Testis (tissue), 3 donors: Measurements from ENCODE around the gene PLBD2. TPM values are rescaled to one million over a fixed set of nuclear protein-coding genes. Genes with fewer than 3 reads are reported as not detected.

Experiments
- DNase-seq: peaks from one replicate; pipeline ENCODE4 v3.0.0-alpha.2; 2019
- H3K27ac ChIP-seq, 2 donors: fragments of 200-600 bp; sonication (generic); one replicate each; pipeline ENCODE4 v1.5.1; 2019
- H3K27me3 ChIP-seq: fragments of 200-600 bp; sonication (generic); one replicate; pipeline ENCODE4 v1.5.1; 2019
- H3K36me3 ChIP-seq: fragments of 200-600 bp; sonication (generic); one replicate; pipeline ENCODE4 v1.5.1; 2017; ENCODE audit warnings: low read depth; ENCODE audit errors: missing control alignments
- H3K4me1 ChIP-seq: fragments of 200-600 bp; sonication (generic); one replicate; pipeline ENCODE4 v1.5.1; 2019
- H3K4me3 ChIP-seq, 2 donors: fragments of 200-600 bp; sonication (generic); one replicate each; pipeline ENCODE4 v1.5.1; 2017 to 2019
- H3K9me3 ChIP-seq: fragments of 200-600 bp; sonication (generic); one replicate; pipeline ENCODE4 v1.5.1; 2017
- CTCF ChIP-seq, 3 experiments: fragments of 450-650 bp in 2 of 3; fragments of 200-600 bp in 1 of 3; sonication (generic) in 1 of 3; IDR thresholded peaks; one replicate each; pipeline ENCODE4 v1.5.1; 2016 to 2019; ENCODE audit warnings: antibody characterized with exemption in 3 of 3, mild to moderate bottlenecking in 2 of 3, moderate library complexity in 1 of 3
- POLR2A ChIP-seq: fragments of 450-650 bp; IDR thresholded peaks from one replicate; pipeline ENCODE4 v1.6.1; 2017; ENCODE audit warnings: antibody characterized with exemption, mild to moderate bottlenecking, moderate library complexity
- WGBS, 2 donors: methylation state at CpG; one replicate each; pipeline ENCODE4 v1.1.5; 2018; 5-methylcytosine and 5-hydroxymethylcytosine counted together
- intact Hi-C: fragments of 100-400 bp; cut with DNase I; formaldehyde crosslinking; loops from one replicate; pipeline ENCODE4 v1.15.1; 2023; ENCODE audit warnings: low total_unique reads
- polyA plus RNA-seq: library from polyadenylated mRNA; stranded (reverse); fragments of 350-450 nt; fragmentation: Illumina TruSeq; extraction: RNeasy Lipid Tissue Mini Kit (QIAGEN cat#74804); gene quantifications from one replicate; pipeline ENCODE4 v1.2.3, GENCODE V29; 2014; ENCODE audit warnings: low read depth, low replicate concordance; ENCODE audit not compliant: insufficient read depth
- total RNA-seq, 2 donors: library from RNA; depleted of rRNA; stranded (reverse); fragments of >200 nt; gene quantifications; one replicate each; pipeline ENCODE4 v1.2.3, GENCODE V29; 2016

PLBD2 gene
- total and polyA plus RNA-seq, 3 donors from 2014 or later, result 110 to 126 (median 120) TPM

DNA sequence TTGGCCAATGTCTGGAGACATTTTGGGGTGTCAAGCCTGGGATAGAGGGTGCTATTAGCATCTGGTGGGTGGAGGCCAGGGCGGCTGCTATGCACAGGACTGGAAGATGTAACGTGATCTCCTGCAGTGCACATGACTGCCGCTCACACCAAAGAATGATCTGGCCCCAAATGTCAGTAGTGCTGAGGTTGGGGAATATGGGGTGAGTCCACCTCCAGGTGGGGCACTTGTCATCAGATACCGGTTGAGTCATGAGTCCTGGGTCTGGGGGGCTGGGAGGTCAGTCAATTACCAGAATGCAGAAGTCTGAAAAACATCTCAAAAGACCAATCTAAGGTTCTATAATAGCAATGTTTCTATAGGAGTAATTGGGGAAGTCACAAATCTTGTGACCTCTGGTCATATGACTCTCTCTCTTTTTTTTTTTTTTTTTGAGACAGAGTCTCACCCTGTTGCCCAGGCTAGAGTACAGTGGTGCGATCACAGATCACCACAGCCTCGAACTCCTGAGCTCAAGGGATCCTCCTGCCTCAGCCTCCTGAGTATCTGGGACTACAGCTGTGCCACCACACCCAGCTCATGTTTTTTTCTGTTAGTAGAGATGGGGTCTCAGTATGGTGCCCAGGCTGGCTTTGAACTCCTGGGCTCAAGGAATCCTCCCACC is 57.8 kb downstream of the PLBD2 start:
- Histone ChIP-seq H3K36me3 (no peaks in the 10 kb centered on the region), H3K9me3 (no peaks in the 10 kb centered on the region), H3K27ac (no peak overlapping the region), H3K27me3 (no peaks in the 10 kb centered on the region), H3K4me1 (no peaks in the 10 kb centered on the region), H3K4me3 (no peak overlapping the region)
- WGBS, 2 donors, result 68 to 69% methylated on average over 6 of the region's 6 CpGs
- peak; percentile 27 for DNase-seq
- intact Hi-C loops, result no loop called here
- TF ChIP-seq CTCF (IDR thresholded peaks at IDR 0.05) (no peak), POLR2A (no peak)

DNA sequence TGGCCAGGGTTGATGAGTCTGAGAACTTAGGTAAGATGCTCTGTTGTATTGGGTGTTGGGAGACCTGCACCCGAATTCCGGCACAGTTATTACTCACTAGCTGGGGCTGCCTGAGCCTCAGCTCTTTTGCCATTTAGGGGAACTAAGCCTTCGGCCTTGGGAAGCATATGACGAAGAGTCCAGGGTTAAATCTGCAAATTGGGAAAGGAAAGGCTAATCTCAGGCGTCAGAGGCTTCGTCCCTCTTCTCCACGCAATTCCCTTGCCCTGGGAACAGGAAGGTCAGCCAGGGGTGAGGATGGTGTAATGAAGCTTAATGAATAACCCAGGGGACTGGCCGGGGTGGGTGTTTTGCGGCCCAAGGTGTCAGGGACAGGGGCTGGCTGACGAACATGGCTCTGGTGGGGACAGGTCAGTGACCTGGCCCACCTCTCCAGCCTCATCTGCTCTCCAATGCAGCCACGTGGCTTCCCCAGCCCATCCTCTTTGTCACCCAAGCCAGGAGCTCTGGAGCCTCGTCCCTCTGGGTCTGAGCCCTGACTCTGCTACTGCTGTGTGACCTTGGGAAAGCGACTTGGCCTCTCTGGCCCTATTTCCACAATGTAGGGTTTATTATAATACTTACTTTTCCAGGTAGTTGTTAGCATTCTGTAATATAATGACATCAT is 60.0 kb downstream of the PLBD2 start:
- WGBS, 2 donors, result 45 to 62% methylated on average over 13 of the region's 13 CpGs
- peak; percentile 22 for DNase-seq
- intact Hi-C loops, result no loop called here
- H3K4me1 ChIP-seq, result peaks cover 7% of the 10 kb centered on the region
- H3K27ac ChIP-seq, result no peak overlapping the region
- no peaks in the 10 kb centered on the region for H3K36me3 ChIP-seq
- no peak overlapping the region for H3K4me3 ChIP-seq
- no peaks in the 10 kb centered on the region for H3K9me3 ChIP-seq
- H3K27me3 ChIP-seq, result no peaks in the 10 kb centered on the region
- TF ChIP-seq POLR2A (no peak), CTCF (IDR thresholded peaks at IDR 0.05) (no peak)

- TF ChIP-seq POLR2A (no peak), CTCF (IDR thresholded peaks at IDR 0.05) (no peak)
- Histone ChIP-seq H3K9me3 (no peaks in the 10 kb centered on the region), H3K4me1 (peaks cover 10% of the 10 kb centered on the region), H3K27me3 (no peaks in the 10 kb centered on the region), H3K4me3 (no peak overlapping the region), H3K36me3 (no peaks in the 10 kb centered on the region), H3K27ac (no peak overlapping the region)
- 65 to 91% methylated on average over 2 of the region's 2 CpGs for WGBS, 2 donors
- intact Hi-C loops, result no loop called here
- no peak for DNase-seq
Measured at GRCh38 chr12:113420996-113421595, 62.7 kb downstream of the PLBD2 start.

GRCh38 chr12:113422030-113422885 is 63.9 kb downstream of the PLBD2 start, which contains the start of gene SDSL:
SDSL (plus strand) TSS chr12:113422380; CDS start chr12:113427983, 5,603 bp downstream.
- peak; percentile 81 for DNase-seq
- H3K9me3 ChIP-seq, result no peaks in the 10 kb centered on the region
- intact Hi-C loops, result no loop called here
- H3K27me3 ChIP-seq, result no peaks in the 10 kb centered on the region
- H3K4me1 ChIP-seq, result peaks cover 10% of the 10 kb centered on the region
- peak within 1 kb of the TSS; percentile 48 to 60 for H3K4me3 ChIP-seq
- TF ChIP-seq CTCF (IDR thresholded peaks at IDR 0.05), result no peak
- no peaks in the 10 kb centered on the region for H3K36me3 ChIP-seq
- H3K27ac ChIP-seq, result peak within 1 kb of the TSS; percentile 79 to 82
- WGBS, 2 donors, result 14 to 33% methylated on average over 11 to 13 of the region's 13 CpGs
